HL-60 (cell line): ENCODE data around the gene NFIL3.
A peak's percentile ranks its signal among the peaks of the same experiment; 100 is the strongest.

Experiments
- DNase-seq, 2 experiments: peaks; one replicate each; pipeline ENCODE4 v3.0.0-alpha.2; 2010 to 2020; ENCODE audit warnings: low read depth in 1 of 2, low spot score in 1 of 2
- H3K27ac ChIP-seq: fragments of 250-450 bp; sonication (Bioruptor Pico); replicated peaks from 2 replicates; pipeline ENCODE4 v1.5.1; 2020; ENCODE audit warnings: mild to moderate bottlenecking, moderate library complexity
- H3K27me3 ChIP-seq: fragments of 250-450 bp; sonication (Bioruptor Pico); 2 replicates; pipeline ENCODE4 v1.5.1; 2021; ENCODE audit warnings: mild to moderate bottlenecking, moderate library complexity; ENCODE audit not compliant: insufficient read depth, poor library complexity, severe bottlenecking
- H3K4me3 ChIP-seq: replicated peaks from 2 replicates; pipeline ENCODE4 v1.5.1; 2011; ENCODE audit warnings: mild to moderate bottlenecking, control low read depth, low read length; ENCODE audit not compliant: insufficient read depth
- CTCF ChIP-seq: IDR thresholded peaks from one replicate; pipeline ENCODE4 v1.5.1; 2011; ENCODE audit warnings: low read length, control low read depth, inconsistent platforms; ENCODE audit not compliant: insufficient read depth
- GABPA ChIP-seq: IDR thresholded peaks from 2 replicates; pipeline ENCODE4 v1.6.1; 2012; ENCODE audit warnings: low read depth
- POLR2AphosphoS5 ChIP-seq: IDR thresholded peaks from 2 replicates; pipeline ENCODE4 v1.6.1; 2012; ENCODE audit warnings: low read depth
- REST ChIP-seq: IDR thresholded peaks from 2 replicates; pipeline ENCODE4 v1.6.1; 2012; ENCODE audit warnings: low read depth; ENCODE audit not compliant: insufficient replicate concordance
- SPI1 ChIP-seq: IDR thresholded peaks from 2 replicates; pipeline ENCODE4 v1.6.1; 2012; ENCODE audit warnings: low read depth, mild to moderate bottlenecking, borderline replicate concordance

The NFIL3 gene

GRCh38 chr9:91431485-91431884 lies 7.9 kb upstream of the NFIL3 start:
- no peak for DNase-seq
- TF ChIP-seq GABPA = no peak
- no peak for TF ChIP-seq REST
- no peak for TF ChIP-seq SPI1
- TF ChIP-seq POLR2AphosphoS5 = no peak
- no peak for TF ChIP-seq CTCF
- no peak overlapping the region for H3K27ac ChIP-seq
- no peak overlapping the region for H3K4me3 ChIP-seq
- H3K27me3 ChIP-seq = no peaks in the 10 kb centered on the region

- no peak for DNase-seq
- TF ChIP-seq REST (no peak), GABPA (no peak), CTCF (no peak)
- peak overlapping the region; percentile 67 for H3K27ac ChIP-seq
- no peaks in the 10 kb centered on the region for H3K27me3 ChIP-seq
- no peak overlapping the region for H3K4me3 ChIP-seq
Observed at GRCh38 chr9:91429501-91429900, 5.9 kb upstream of the NFIL3 start.

GRCh38 chr9:91428927-91429351 lies 5.3 kb upstream of the NFIL3 start:
- Histone ChIP-seq H3K27ac (peak overlapping the region; percentile 67), H3K27me3 (no peaks in the 10 kb centered on the region)
- peak; percentile 87 to 92 for DNase-seq

More at GRCh38 chr9:91428927-91429351, 5.3 kb upstream of the NFIL3 start:
- H3K4me3 ChIP-seq = no peak overlapping the region
- TF ChIP-seq REST = no peak
- TF ChIP-seq POLR2AphosphoS5 = peak; percentile 53; the same call in 1 of the 2 replicates
